Measurements from ENCODE around the gene ARL2BP. TPM values are rescaled to one million over a fixed set of nuclear protein-coding genes. Genes with fewer than 3 reads are reported as not detected.

Gene ARL2BP
- total and polyA plus RNA-seq, 2 of the 13 experiments (the other 11 are each of a cell fraction or from before 2014, with no cell fraction given), result 64.3 to 67.6 TPM

GRCh38 chr16:57300387-57301125, 55.5 kb downstream of the ARL2BP start (continued):
- TF ChIP-seq SKIL (CRISPR knock-in tag; IDR thresholded peaks at IDR 0.05; ENCODE audit: borderline replicate concordance) (0 out of 2 replicates have a peak, but pooled peaks have one; percentile 36), CREBL2 (CRISPR knock-in tag; IDR thresholded peaks at IDR 0.05; ENCODE audit: borderline replicate concordance) (no peak), ZNF468 (CRISPR knock-in tag; IDR thresholded peaks at IDR 0.05) (no peak), POLR2AphosphoS5 (IDR thresholded peaks at IDR 0.05; ENCODE audit: low read depth, low read length) (no peak), SAFB2 (CRISPR knock-in tag; IDR thresholded peaks at IDR 0.05; ENCODE audit: borderline replicate concordance, low read depth) (no peak; the same call in 1 of the 2 replicates), DRAP1 (CRISPR knock-in tag; IDR thresholded peaks at IDR 0.05) (peak; percentile 89), RBM22 (optimal IDR thresholded peaks at IDR 0.05; ENCODE audit: low read length) (peak; percentile 89), RXRB (CRISPR knock-in tag; IDR thresholded peaks at IDR 0.05; ENCODE audit: borderline replicate concordance) (peak; percentile 75), ZUFSP (CRISPR knock-in tag; IDR thresholded peaks at IDR 0.05; ENCODE audit: borderline replicate concordance) (no peak), HNRNPLL (IDR thresholded peaks at IDR 0.05; ENCODE audit: low read depth, low read length, poor library complexity, severe bottlenecking) (peak; percentile 33), TOPORS (CRISPR knock-in tag; IDR thresholded peaks at IDR 0.05) (peak; percentile 85), HOXA3 (CRISPR knock-in tag; IDR thresholded peaks at IDR 0.05) (peak; percentile 85), FIP1L1 (IDR thresholded peaks at IDR 0.05; ENCODE audit: borderline replicate concordance, insufficient read depth, low read depth, low read length) (no peak), PLRG1 (conservative IDR thresholded peaks at IDR 0.05) (no peak), PAX8 (CRISPR knock-in tag; IDR thresholded peaks at IDR 0.05; ENCODE audit: borderline replicate concordance) (no peak; the same call in 1 of the 2 replicates), ZNF260 (CRISPR knock-in tag; IDR thresholded peaks at IDR 0.05; ENCODE audit: borderline replicate concordance, low read depth) (no peak), MXD4 (CRISPR knock-in tag; IDR thresholded peaks at IDR 0.05) (peak; percentile 91), FLYWCH1 (CRISPR knock-in tag; IDR thresholded peaks at IDR 0.05) (no peak), ZNF709 (CRISPR knock-in tag; IDR thresholded peaks at IDR 0.05) (peak; percentile 82; the same call in 1 of the 2 replicates), CBFB (CRISPR knock-in tag; IDR thresholded peaks at IDR 0.05) (peak; percentile 91), HOXA9 (CRISPR knock-in tag; IDR thresholded peaks at IDR 0.05; ENCODE audit: borderline replicate concordance) (no peak), CREB1 (IDR thresholded peaks at IDR 0.05) (no peak), CREB1 (CRISPR knock-in tag; IDR thresholded peaks at IDR 0.05) (no peak; the same call in 1 of the 2 replicates), ZNF34 (CRISPR knock-in tag; IDR thresholded peaks at IDR 0.05; ENCODE audit: borderline replicate concordance) (no peak; the same call in 1 of the 2 replicates), ZNF414 (CRISPR knock-in tag; IDR thresholded peaks at IDR 0.05) (peak; percentile 81; the same call in 1 of the 2 replicates), ZNF547 (CRISPR knock-in tag; IDR thresholded peaks at IDR 0.05) (peak; percentile 80)
